Stimulated activated naive CD4-positive, alpha-beta T cell (primary cell): ENCODE data around the gene FCHO1.
A peak's percentile ranks its signal among the peaks of the same experiment; 100 is the strongest.
"Not testable (repeated sequence)": the region's sequence is repeated elsewhere in the genome, so short reads cannot be mapped to it uniquely, and the experiment has no call there.

Experiments used
- DNase-seq, 6 experiments: peaks; one replicate each; lab custom pipeline; 2025; lab: John Stamatoyannopoulos, UW

Gene FCHO1

GRCh38 chr19:17794412-17794730 lies 43.1 kb downstream of the FCHO1 start:
- no peak for DNase-seq

GRCh38 chr19:17794731-17795494 lies 43.6 kb downstream of the FCHO1 start, which contains the start of gene B3GNT3:
Gene B3GNT3 (plus strand): TSS chr19:17795138. CDS start chr19:17807808, 12,670 bp downstream.
- peak in 4 of 6 experiments; percentile 15 to 50 (median 40) for DNase-seq

GRCh38 chr19:17795495-17795856 lies 44.2 kb downstream of the FCHO1 start:
- no peak for DNase-seq

DNA sequence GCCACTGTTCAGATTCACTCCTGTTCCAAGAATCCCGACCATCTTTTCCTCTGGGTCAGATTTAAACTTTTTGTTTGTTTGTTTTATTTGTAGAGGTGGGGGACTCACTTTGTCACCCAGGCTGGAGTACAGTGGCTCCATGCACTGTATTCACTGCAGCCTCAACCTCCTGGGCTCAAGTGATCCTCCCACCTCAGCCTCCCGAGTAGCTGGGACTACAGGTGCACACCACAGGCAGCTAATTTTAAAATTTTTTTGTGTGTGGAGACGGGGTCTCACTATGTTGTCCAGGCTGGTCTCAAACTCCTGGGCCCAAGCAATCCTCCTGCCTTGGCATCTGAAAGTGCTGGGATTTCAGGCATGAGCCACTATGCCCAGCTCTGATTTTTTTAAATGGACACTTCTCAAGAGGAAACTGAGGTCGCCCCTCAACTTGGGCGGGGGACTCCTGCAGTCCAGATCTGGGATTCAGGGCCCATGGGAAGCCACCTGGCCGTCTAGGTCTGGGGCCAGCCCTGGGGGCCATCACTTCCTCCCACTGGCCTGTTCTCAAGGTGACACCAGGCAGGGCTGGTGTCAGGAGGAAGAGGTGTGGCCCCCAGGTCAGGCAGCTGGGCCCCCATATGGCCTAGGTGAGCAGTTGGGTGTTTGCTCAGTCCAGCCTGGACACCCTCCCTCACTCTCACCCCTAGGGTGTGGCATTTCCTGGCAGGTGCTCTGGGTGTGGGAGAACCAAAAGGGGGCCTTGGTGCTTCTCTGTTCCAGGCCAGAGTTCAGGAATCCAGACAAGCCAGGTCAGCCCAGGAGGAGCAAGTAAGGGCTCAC lies 44.9 kb downstream of the FCHO1 start:
- DNase-seq: no peak

DNA sequence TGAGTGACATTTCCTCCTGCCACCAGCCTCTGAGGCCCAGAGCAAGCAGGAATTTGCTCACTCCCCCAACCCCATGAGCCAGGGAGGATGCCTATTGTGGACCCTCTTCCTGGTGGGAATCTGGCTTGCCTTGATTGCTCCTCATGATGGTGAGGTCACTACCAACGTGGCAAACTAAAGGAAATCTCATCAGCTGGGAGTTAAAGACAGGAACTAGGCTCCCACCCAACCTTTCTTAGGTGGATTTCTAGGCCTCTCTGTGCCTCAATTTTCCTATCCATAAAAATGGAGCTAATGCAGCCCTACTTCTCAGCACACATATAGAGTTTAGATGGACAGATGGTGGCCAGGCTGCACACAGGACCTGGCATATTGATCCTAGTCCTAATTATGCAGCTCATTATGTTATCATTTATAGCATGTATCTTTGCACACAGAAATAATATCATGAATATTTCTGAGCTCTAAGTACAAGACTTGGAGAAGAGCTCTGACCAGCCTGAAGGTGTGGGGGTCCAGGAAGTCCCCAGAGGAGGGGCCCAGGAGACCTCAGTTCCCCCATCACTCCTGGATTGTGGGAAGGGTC lies 45.7 kb downstream of the FCHO1 start:
- DNase-seq: no peak

DNA sequence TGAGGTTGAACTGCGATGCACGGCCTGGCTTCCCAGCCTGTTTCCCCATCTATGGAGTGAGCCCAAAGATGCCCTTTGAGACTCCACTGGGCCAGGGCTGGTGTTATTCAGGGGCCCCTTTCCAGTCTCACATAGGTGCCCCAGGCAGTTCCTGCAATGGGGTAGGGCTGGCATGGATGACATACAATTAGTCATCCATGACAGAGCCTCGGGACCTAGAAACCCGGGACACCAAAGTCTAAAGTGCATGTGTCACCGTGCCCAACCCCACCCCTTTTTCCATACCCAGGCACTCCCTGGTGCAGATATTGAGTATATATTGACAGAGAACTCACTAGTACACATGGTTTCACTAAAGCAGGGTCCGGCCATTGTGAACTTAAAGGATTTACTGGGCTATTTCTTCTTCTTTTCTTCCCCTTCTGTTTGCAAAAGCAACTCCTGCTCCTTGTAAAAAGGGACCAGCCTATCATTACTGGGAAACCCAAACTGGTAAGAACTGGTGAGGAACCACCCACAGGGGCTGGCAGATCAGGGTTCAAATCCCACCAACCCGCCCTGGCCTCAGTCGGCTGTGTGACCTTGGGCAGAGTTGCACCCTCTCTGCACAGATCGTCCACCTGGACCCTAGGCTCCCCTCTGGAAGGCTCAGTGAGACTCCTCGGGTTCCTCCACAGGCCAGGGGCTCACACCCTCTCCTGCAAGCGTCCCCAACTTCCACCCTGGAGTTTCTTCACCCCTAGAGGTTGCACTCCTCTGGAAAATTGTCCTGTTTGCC lies 46.3 kb downstream of the FCHO1 start:
- no peak for DNase-seq

DNA sequence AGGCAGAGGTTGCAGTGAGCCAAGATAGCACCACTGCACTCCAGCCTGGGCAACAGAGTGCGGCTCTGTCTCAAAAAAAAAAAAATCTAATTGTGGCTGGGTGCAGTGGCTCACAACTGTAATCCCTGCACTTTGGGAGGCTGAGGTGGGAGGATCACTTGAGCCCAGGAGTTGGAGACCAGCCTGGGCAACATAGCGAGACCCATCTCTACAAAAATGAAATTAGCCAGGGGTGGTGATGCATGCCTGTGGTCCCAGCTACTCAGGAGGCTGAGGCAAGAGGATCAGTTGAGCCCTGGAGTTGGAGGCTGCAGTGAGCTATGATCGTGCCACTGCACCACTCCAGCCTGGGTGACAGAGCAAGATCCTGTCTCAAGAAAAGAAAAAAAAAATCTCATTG lies 47.3 kb downstream of the FCHO1 start:
- not testable (repeated sequence) for DNase-seq

GRCh38 chr19:17802137-17802858 lies 51.0 kb downstream of the FCHO1 start:
- no peak for DNase-seq

DNA sequence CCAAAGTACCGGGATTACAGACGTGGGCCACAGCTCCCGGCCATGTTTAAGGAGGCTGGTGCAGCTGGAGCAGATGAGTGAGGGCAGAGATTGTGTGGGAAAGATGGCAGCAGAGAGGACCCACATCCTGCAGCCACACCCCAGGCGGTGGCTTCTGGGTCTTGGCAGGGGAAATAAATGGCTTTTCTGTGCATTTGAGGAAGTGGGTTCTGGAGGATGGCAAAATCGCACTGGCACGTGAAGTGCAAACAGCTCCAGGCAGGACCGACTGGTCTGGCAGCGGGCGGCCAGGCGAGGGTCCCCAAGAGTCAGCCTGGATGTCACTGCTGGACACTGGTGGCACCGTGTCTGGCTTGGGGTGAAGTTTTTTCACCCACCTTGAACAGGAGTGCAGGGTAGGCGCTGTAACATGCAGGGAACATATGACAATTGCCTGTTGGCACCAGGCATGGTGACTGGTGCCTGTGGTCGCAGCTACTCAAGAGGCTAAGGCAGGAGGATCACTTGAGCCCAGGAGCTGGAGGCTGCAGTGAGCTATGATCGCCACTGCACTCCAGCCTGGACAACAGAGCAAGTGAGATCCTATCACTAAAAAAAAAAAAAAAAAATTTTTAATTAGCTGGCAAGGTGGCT lies 52.1 kb downstream of the FCHO1 start:
- DNase-seq: peak in 4 of 6 experiments; percentile 11 to 67 (median 62)

- no peak for DNase-seq
Measured at GRCh38 chr19:17805427-17805826, 54.1 kb downstream of the FCHO1 start.

GRCh38 chr19:17806945-17807344 lies 55.7 kb downstream of the FCHO1 start:
- DNase-seq: no peak

GRCh38 chr19:17807731-17808316 lies 56.5 kb downstream of the FCHO1 start:
- peak in 1 of 6 experiments; percentile 13 for DNase-seq

GRCh38 chr19:17811103-17811502 lies 59.8 kb downstream of the FCHO1 start:
- no peak for DNase-seq

- DNase-seq: no peak
Measured at GRCh38 chr19:17811681-17812080, 60.4 kb downstream of the FCHO1 start.

GRCh38 chr19:17812099-17812498 lies 60.8 kb downstream of the FCHO1 start:
- no peak for DNase-seq

- no peak for DNase-seq
Measured at GRCh38 chr19:17817668-17818363, 66.5 kb downstream of the FCHO1 start.

- no peak for DNase-seq
Measured at GRCh38 chr19:17821190-17821589, 69.9 kb downstream of the FCHO1 start, which contains the start of gene INSL3. Gene INSL3 (minus strand): TSS chr19:17821519. CDS start chr19:17821506, 13 bp downstream.

DNA sequence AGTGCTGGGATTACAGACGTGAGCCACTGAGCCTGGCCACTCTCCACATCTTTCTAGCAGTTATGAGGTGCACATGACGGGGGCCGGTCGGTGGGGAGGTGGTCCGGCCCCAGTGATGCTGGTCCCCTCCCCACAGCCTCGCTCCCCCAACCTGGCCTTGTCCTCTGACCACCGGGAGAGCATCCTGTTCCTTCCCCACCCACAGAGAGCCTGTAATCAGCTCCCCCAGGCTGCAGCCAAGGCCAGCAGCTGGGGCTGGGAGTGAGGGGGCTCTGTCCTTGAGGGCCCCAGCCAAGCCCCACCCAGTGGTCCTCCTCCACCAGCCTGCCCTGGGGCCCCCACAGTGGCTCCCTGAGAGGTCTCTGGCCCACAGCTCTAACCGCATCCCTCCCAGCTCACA lies 73.1 kb downstream of the FCHO1 start:
- no peak for DNase-seq

- no peak for DNase-seq
Measured at GRCh38 chr19:17826508-17827056, 75.3 kb downstream of the FCHO1 start.
